ENCODE results near the gene DST. TPM values are rescaled to one million over a fixed set of nuclear protein-coding genes. Genes with fewer than 3 reads are reported as not detected.

DST gene
- total RNA-seq, 1 donor from 2014 or later = 243 TPM

DNA sequence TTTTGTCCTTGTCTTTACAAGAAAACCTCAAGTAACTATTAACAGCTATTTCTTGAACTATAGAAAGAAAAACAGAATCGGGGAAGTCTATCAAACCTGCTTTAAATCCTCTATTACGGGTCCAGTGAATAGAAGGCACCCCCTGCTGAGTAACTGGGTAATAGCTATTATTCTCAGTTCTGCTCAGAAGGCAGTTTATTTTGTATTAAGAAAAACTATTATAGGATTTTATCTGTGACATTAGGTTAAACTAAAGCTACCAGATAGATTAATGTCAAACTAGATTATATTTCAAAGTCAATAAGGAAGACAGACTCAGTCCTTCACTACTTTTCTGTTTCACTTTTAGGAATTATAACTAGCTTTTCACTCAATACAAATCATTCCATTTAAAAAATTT lies 93.7 kb downstream of the DST start:
- DNase-seq (ENCODE audit: missing footprints) (no peak), ATAC-seq (no peak)
- intact Hi-C loops (cut with DNase I) = no loop called here

DNA sequence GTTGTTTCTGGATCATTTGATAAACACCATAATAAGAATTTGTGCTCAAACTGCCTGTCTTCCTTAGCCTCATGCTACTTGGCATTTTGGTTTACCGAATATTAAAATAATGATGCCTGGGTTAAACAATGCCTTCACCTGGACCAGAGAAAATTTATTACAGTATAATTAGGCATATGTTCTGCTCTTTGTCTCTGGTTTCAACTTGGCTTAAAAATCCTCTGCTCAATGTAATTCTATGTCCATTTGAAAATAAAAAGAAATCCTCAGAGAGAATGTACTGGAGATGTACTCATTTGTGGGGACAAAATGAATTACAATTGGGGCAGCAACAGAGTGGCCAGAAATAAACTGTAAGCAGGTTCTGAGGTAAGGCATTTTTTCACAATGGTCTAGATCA lies 95.0 kb downstream of the DST start:
- intact Hi-C loops (cut with DNase I) = no loop called here
- DNase-seq (ENCODE audit: missing footprints) (no peak), ATAC-seq (no peak)

DNA sequence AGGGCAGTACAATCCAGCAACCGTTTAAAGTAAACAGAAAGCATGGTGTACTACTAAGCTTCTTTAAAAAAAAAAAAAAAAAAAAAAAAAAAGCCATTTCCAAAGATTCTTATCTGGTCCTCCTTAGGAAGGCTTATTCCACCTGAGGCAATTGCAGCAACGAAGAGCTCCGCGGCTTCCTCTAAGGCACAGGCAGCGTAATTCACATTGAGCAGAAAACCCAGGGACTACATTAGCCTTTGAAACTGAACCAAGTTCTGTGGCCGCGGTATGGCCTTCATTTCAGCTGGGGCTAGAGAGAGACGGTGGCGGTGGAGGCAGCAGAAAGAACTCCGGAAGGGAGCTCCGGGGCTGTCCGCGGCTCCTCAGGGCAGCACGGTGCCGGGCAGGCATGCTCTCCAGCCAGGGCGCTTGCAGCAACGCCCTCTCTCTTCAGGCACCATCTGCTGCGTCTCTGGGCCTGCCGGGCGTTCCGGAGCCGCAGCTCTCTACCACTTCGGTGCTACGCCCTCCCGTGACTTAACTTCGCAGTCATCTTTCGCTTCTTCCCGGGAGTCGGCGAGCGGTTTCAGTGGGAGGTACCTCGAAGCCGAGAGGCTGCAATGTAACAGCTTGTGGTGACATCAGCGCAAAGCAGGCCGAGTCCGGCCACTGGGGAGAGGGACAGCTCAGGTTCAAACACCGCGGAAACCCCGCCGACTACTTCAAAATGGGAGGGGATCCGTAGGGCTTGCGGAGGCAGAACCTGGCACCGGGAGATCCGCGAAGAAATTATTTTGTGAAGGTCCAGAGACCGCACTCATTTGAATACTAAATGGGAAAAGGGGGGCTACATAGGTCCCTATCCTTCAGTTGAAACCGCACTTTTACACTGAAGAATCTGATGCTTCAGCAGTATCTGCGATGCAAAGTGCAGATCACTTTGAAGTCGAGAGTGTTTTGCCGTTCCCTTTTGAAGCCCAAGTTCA lies 100.0 kb downstream of the DST start:
- intact Hi-C loops (cut with DNase I) = loop anchor here (5.0 kb wide), 3 partner anchors 35 to 175 kb away; no protein-coding TSS in a partner anchor
- ATAC-seq (peak; percentile 98), DNase-seq (ENCODE audit: missing footprints) (peak; percentile 94)

DNA sequence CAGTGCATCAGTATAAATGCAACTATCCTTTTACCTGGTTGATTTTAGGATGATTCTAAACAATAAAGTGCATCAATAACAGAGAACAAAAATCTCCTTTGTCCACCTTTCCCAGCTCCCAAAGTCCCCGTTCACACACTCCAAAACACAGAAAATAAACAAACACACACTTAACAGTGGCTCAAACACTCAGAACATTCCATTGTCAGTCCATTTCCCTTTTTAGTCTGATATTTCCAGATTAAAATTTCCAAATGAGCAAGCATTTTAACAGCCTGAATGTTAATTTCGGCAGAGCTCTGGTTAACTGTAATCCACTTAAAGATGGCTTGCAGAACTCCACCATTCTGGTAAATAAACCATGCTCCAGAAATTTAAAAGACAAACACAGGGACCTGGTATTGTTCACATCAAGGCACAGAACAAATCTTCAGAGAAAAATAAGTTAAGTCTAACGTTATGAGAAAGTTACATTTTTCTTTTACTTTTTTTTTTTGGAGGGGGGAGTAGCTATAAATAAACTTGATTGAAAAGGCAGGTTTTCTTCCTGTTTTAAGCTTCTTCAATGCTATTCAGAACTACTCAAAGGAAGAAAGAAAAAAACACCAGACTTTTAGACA lies 100.8 kb downstream of the DST start:
- DNase-seq (ENCODE audit: missing footprints) = no peak
- intact Hi-C loops (cut with DNase I) = loop anchor here (5.0 kb wide), 3 partner anchors 35 to 175 kb away; no protein-coding TSS in a partner anchor
- no peak for ATAC-seq

DNA sequence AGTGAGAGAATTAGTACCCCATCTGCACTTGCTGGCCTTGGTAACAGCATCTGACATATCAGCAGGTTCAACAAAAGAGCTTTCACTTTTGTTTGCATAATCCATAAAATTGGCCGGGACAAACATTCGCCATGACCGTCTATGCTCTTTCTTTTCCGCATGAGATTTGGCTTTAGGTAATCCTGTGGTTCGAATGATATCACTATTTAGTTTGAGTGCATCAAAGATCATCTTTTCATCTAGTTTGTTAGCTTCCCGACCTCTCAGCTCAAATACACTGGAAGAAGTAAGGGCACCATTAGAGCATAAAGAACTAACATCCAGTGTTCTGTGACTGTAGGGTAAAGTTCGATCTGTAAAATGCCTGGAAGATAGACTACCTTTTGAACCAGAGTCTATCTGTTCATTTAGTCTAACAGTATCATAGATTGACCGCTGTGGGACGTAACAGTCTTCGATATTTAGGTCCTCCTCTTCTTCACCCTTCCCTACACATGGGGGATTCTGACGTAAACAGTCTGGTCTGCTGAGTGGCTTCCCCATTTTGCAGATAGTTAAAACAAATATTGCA lies 101.6 kb downstream of the DST start:
- ATAC-seq (no peak), DNase-seq (ENCODE audit: missing footprints) (no peak)
- intact Hi-C loops (cut with DNase I) = loop anchor here (5.0 kb wide), 3 partner anchors 34 to 174 kb away; no protein-coding TSS in a partner anchor

DNA sequence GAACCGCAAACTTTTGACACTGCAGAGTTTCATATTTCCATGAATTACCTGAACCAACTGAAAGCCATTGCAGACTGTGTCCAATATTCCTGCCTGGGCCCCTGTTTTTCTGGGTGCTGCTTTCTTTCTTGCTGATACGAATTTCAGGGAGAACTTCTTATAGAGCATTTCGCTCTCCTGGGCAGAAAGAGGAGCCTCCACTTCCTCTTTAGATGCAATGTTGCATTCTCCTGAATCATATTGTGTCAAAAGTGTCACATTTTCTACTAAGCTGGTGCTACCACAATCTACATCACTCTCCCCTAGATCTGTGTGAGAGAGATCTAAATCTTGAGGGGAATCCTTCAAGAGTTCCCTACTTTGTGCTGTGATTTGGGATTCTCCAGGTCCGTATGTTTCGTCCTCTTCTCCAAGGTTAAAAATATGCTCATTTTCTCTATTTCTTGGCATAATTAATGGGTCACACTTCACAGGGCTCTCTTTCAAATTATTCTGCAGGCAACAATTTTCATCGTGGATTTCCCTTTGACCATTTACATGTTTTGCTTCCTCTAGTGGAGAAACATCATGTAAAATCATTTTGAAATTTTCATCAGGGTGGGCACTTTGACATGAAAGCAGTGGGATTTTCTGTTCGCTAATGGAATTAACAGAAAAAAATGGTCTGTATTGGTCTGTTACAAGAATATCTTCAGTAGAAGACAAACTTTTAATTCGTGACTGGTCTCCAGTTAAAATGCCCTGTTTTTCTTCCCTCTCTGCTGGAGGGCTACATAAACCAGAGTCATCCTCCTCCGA lies 102.3 kb downstream of the DST start:
- DNase-seq (ENCODE audit: missing footprints) = no peak
- intact Hi-C loops (cut with DNase I) = loop anchor here (5.0 kb wide), 3 partner anchors 33 to 173 kb away; no protein-coding TSS in a partner anchor
- no peak for ATAC-seq

DNA sequence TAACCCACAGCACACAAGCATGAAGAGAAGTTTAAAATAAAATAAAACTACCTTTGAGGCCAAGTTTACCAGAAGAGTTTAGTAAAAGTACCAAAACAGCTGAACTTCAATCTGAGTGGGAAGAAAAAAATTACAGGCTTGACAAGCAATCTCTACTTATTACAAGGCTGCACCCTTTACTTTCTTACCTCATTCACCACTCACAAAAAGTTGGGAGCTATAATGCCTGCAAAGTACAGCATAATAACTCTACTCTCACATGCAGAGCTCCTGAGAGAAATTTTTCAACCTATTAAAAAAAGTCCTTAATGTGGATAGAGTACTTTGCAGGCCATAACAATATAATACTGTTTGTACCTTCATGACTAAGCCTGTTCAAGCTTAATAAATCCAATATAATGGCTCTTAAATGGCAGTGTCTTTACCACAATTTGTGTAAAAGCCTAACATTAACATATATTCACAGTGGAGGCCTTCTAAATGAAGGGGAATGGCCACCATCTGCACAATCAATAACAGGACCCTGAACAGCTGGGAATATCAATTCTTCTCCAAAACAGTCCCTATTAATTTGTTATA lies 103.1 kb downstream of the DST start:
- intact Hi-C loops (cut with DNase I) = loop anchor here (5.0 kb wide), 3 partner anchors 32 to 172 kb away; no protein-coding TSS in a partner anchor

DNA sequence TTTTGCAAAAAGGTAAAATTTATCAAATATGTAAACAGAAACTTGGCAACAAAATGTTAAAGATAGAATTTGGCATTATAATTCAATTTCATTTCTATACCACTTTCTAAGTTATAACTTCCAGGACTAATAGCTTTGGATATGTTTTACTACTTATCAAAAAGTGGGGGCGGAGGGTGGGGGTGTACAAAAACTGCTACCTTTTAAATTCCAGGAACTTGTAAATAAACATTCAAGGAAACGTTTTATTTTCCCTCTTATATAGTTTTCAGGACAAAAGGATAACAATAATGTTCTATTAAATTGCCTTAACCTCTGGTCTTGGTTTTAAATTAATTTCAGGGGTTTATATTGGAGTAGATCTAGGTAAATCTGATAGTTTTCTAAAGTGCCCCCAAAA lies 103.8 kb downstream of the DST start:
- intact Hi-C loops (cut with DNase I) = no loop called here
- DNase-seq (ENCODE audit: missing footprints) (no peak), ATAC-seq (no peak)

More for the DNA sequence above, 103.1 kb downstream of the DST start:
- DNase-seq (ENCODE audit: missing footprints) (no peak), ATAC-seq (no peak)

DNA sequence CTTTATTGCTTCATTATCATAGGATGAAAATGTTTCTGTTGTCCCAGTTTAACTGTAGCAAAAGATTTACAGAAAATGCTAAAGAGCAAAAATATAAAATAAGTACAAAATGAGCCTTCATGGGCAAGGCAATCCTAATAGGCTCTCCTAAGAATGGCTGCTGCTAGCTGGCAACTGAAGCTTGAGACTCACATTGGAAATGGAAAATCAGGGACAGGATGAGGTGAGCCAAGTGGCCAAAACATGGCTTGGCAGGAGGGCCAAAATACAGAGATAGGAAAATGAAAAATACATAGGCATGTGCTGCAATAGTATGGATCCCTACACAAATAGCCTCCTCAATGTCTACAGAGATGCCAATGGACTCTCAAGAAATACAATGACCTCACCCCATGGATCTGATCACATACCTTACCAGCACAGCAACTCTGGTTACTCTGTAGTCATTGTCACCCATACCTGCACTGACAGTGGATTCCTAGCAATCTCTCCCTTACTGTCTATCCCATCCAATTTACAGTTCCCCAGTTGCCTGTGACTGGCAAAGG lies 105.4 kb downstream of the DST start:
- intact Hi-C loops (cut with DNase I) = no loop called here
- no peak for ATAC-seq
- DNase-seq (ENCODE audit: missing footprints) = no peak

DNA sequence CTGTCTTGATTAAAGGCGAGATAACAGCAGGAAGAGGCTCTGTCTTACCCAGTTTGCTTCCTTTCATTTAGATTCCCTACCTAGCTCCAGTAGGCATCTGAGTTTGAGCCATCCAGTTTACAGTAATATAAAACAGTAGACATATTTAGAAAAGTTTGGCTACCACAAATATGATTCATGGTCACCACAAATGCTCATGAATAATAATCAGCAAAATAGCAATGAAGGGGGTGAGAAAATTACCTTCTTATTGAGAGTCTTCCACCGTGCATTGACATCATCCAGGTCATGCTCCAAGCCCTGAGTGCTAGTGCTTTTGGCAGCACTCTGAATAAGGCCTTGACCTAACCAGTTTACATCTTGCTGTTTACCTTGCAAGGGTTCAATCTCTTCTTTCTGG lies 106.2 kb downstream of the DST start:
- DNase-seq (ENCODE audit: missing footprints) (no peak), ATAC-seq (no peak)
- intact Hi-C loops (cut with DNase I) = no loop called here

DNA sequence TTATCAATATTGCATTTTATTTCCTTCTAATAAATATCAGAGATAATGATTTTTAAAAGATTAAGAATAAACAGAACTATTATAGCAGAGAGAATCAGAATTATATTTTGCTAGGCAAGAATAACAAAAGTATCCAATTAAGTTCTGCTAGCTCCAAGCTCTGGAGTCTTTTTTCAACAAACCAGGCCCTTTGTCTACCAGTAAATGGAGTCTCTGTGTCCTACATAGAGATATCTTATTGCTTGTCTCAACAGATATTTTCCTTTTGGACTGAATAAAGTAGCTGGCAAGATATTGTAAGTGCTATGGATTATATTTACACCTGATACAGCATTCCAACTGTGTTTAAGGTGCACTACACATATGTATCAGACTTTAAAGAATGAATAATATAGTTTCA lies 107.1 kb downstream of the DST start:
- DNase-seq (ENCODE audit: missing footprints) (no peak), ATAC-seq (no peak)
- intact Hi-C loops (cut with DNase I) = no loop called here

DNA sequence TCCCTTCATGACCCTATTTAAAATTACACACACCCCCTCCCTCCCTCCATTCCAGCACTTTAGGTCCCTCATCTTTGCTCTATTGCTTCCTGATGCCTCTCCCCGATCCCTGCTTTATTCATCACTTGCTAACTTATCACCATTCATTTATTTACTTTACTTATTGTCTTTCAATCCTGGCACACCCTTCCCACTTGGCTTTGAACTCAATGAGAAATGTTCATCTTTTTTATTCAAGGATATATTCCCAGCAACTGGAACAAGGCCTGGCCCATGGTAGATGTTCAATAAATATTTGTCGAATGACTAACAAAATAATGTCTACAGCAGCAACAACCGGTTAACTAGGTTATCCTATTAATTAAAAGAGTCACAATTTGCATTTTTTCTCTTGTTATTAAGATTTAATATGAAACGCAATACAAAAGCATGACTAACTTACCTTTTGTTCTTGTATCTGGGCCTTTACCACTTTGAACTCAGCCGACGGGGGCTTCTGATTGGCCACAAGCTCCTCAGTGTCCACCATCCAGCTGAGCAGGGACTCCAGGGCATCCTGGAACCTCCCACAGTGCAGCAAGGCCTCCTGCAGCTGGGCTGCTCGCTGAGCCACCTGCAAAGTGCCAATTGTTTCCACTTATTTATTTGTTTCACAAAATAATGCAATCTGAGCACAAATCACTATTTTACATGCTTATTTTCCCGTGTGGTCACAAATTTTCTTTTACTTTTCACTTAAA lies 107.8 kb downstream of the DST start:
- ATAC-seq = no peak
- intact Hi-C loops (cut with DNase I) = no loop called here
- no peak for DNase-seq (ENCODE audit: missing footprints)

DNA sequence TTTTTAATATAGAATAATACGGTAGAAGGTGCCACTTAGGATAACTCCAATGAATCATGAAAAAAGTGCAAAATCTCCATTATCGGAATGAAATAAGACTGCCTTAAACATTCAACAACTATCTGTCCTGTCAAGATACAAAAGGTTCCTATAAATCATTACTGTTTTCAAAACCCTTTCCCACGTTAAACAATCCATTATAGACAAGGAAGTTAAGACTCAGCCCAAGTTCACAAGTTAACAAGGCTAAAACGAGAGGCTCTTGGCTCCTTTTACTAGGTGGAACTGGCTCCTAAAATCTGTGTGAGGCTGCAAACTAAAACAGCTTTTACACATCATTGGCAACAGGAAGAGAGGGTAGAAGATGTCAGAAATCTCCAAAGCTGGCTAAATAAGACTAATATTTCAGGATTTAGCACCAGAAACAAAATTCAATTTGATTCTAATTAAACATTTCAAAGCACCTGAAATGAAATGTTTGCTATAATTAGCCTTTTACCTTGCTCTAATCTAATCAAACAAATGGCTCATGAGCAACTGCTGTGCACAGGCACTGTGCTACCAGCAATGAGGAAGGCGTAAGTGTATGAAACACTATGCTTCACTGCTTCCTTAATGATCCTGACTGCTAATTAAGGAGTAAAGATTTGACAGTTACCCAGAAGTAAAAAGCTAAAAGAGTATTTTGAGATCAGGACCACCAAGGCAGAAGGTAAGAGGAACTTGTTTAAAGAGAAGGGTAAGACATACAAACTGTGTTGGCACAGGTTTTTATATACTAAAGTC lies 109.7 kb downstream of the DST start:
- ATAC-seq (no peak), DNase-seq (ENCODE audit: missing footprints) (no peak)
- intact Hi-C loops (cut with DNase I) = no loop called here

DNA sequence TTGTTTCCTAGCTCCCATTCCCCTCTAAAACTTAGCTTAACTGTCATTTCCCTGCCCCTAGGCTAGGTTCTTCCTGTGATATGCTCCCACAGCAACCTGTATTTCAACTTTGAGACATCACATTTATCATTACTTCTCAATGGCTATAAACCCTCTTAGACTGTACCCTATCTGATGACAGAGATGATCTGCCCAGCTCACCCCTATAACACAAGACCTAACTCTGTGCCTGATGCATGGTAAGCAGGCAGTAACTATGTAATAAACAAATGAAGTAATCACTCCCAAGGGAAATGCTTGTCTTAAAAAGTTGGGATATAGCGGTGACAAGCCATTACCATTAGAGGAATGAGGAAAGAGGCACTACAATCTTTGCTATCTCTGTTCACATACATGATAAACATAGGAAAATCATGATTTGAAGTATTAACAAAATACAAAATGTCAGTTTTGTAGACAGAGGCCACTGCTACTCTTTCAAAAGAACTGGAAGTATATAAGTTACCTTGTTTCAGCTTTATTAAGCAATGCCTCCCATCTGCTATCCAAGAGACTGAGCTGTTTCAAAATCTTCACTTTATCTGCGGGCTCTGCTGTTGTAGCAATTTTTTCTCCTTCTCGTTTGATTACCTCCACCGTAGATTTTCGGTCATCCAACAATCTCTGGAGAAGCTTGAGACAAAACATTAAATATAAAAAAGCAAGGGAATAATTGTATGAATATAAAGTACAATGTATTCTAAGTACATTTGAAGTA lies 110.7 kb downstream of the DST start:
- ATAC-seq (no peak), DNase-seq (ENCODE audit: missing footprints) (no peak)
- intact Hi-C loops (cut with DNase I) = no loop called here

DNA sequence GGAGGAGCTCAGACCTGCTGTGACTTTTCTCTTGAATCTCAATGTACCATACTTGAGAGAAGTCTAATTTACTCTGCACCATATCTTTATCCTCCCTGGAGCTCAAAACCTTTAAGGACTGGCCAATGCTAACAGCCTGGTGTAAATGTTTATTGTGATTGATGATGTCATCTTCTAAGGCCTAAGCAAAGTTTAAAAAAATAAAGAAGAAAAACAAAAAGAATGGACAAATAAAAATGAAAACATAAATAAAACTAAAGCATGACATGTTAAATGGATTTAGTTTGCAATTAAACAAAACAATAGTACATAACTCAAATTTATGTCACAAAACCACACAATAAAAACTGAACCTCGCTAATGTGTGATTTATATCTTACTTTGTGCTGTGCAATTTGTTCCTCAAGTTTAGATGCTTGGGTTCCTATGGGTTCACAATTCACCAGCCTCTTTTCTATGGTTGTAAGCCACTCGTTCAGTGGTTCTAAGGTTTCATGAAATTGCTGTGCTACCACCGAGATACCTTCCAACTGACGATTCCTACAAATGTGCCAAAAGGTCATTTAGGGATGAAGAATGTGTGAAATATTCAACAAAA lies 113.0 kb downstream of the DST start:
- intact Hi-C loops (cut with DNase I) = no loop called here
- no peak for DNase-seq (ENCODE audit: missing footprints)
- ATAC-seq = no peak

DNA sequence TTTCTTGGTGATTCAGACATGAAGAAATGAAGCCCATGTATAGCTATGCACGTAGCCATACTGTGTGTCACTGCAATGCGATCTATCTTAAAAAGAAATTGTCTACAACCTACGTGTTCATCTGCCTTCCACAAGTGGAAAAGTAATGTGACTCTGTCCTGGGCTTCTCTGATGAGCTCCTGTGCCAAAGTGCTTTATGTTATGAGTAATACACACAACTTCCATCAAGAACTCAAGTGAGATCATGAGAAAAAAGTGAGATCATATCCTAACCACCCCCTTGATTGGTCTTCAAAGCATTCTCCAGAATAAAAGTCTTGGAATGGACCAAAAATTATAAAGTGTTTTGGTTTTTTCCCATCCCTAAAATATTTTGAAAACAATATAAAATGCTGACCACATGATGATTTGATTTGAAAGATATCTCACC lies 114.3 kb downstream of the DST start:
- ATAC-seq (no peak), DNase-seq (ENCODE audit: missing footprints) (no peak)
- intact Hi-C loops (cut with DNase I) = no loop called here
